Measurements from ENCODE around the gene KRTAP10-4. TPM values are rescaled to one million over a fixed set of nuclear protein-coding genes. Genes with fewer than 3 reads are reported as not detected.
"Not testable (repeated sequence)": the region's sequence is repeated elsewhere in the genome, so short reads cannot be mapped to it uniquely, and the experiment has no call there.

Gene KRTAP10-4
- total RNA-seq, 2 experiments from 2014 or later = not detected

- no TSS peak for BruUV-seq (replicated peaks)
- Histone ChIP-seq H3K79me2 (ENCODE audit: insufficient read depth, low read depth, low read length) (no peaks in the 10 kb centered on the region), H2AFZ (ENCODE audit: low read length) (no peak overlapping the region), H3K4me1 (ENCODE audit: insufficient read depth, low read length, poor library complexity, severe bottlenecking) (peaks cover 7% of the 10 kb centered on the region), H3K4me3 (ENCODE audit: low read depth, low read length, poor library complexity, severe bottlenecking) (no peak overlapping the region), H4K20me1 (ENCODE audit: insufficient read depth, low read length) (no peaks in the 10 kb centered on the region), H3K9me3 (ENCODE audit: low read length) (peaks cover 12% of the 10 kb centered on the region), H3K27ac (ENCODE audit: low read depth, low read length, poor library complexity, severe bottlenecking) (no peak overlapping the region), H3K4me2 (ENCODE audit: low read length) (no peak overlapping the region), H3K36me3 (ENCODE audit: insufficient read depth, low read length) (no peaks in the 10 kb centered on the region), H3K9me2 (ENCODE audit: insufficient read depth, low read length) (no peaks in the 10 kb centered on the region)
- intact Hi-C loops (cut with micrococcal nuclease; ENCODE audit: unreplicated experiment) = no loop called here
- ChIA-PET CTCF (ENCODE audit: unreplicated experiment) (no interaction called here), POLR2A (no interaction called here)
- TF ChIP-seq CTCF (conservative IDR thresholded peaks at IDR 0.05; ENCODE audit: low read length) = no peak
- no peak for TF ChIP-seq EZH2phosphoT487 (IDR thresholded peaks at IDR 0.05; ENCODE audit: borderline replicate concordance, low read depth, low read length)
- DNase-seq (ENCODE audit: low spot score) = no peak
These were observed 25.1 kb upstream of the KRTAP10-4 start for GRCh38 chr21:44548381-44548780.

GRCh38 chr21:44548922-44549321 is 24.6 kb upstream of the KRTAP10-4 start:
- intact Hi-C loops (cut with micrococcal nuclease; ENCODE audit: unreplicated experiment) = no loop called here
- peaks cover 7% of the 10 kb centered on the region for H3K4me1 ChIP-seq (ENCODE audit: insufficient read depth, low read length, poor library complexity, severe bottlenecking)
- H3K27ac ChIP-seq (ENCODE audit: low read depth, low read length, poor library complexity, severe bottlenecking) = no peak overlapping the region
- no peaks in the 10 kb centered on the region for H4K20me1 ChIP-seq (ENCODE audit: insufficient read depth, low read length)
- CTCF ChIA-PET (ENCODE audit: unreplicated experiment) = no interaction called here
- BruUV-seq (replicated peaks) = no TSS peak
- no peak overlapping the region for H3K4me3 ChIP-seq (ENCODE audit: low read depth, low read length, poor library complexity, severe bottlenecking)
- TF ChIP-seq EZH2phosphoT487 (IDR thresholded peaks at IDR 0.05; ENCODE audit: borderline replicate concordance, low read depth, low read length) (no peak), CTCF (conservative IDR thresholded peaks at IDR 0.05; ENCODE audit: low read length) (no peak)
- peaks cover 11% of the 10 kb centered on the region for H3K9me3 ChIP-seq (ENCODE audit: low read length)
- H3K79me2 ChIP-seq (ENCODE audit: insufficient read depth, low read depth, low read length) = no peaks in the 10 kb centered on the region
- no peaks in the 10 kb centered on the region for H3K36me3 ChIP-seq (ENCODE audit: insufficient read depth, low read length)
- H2AFZ ChIP-seq (ENCODE audit: low read length) = no peak overlapping the region
- no peaks in the 10 kb centered on the region for H3K9me2 ChIP-seq (ENCODE audit: insufficient read depth, low read length)
- no peak for DNase-seq (ENCODE audit: low spot score)
- POLR2A ChIA-PET = no interaction called here
- no peak overlapping the region for H3K4me2 ChIP-seq (ENCODE audit: low read length)

- ChIA-PET POLR2A (no interaction called here), CTCF (ENCODE audit: unreplicated experiment) (no interaction called here)
- no TSS peak for BruUV-seq (replicated peaks)
- peaks cover 11% of the 10 kb centered on the region for H3K9me3 ChIP-seq (ENCODE audit: low read length)
- intact Hi-C loops (cut with micrococcal nuclease; ENCODE audit: unreplicated experiment) = no loop called here
- no peaks in the 10 kb centered on the region for H3K79me2 ChIP-seq (ENCODE audit: insufficient read depth, low read depth, low read length)
- H3K4me1 ChIP-seq (ENCODE audit: insufficient read depth, low read length, poor library complexity, severe bottlenecking) = peaks cover 7% of the 10 kb centered on the region
- H2AFZ ChIP-seq (ENCODE audit: low read length) = no peak overlapping the region
- H3K9me2 ChIP-seq (ENCODE audit: insufficient read depth, low read length) = no peaks in the 10 kb centered on the region
- no peak overlapping the region for H3K27ac ChIP-seq (ENCODE audit: low read depth, low read length, poor library complexity, severe bottlenecking)
- TF ChIP-seq CTCF (conservative IDR thresholded peaks at IDR 0.05; ENCODE audit: low read length) (no peak), EZH2phosphoT487 (IDR thresholded peaks at IDR 0.05; ENCODE audit: borderline replicate concordance, low read depth, low read length) (no peak)
- no peak overlapping the region for H3K4me2 ChIP-seq (ENCODE audit: low read length)
- no peaks in the 10 kb centered on the region for H3K36me3 ChIP-seq (ENCODE audit: insufficient read depth, low read length)
- no peak for DNase-seq (ENCODE audit: low spot score)
- H3K4me3 ChIP-seq (ENCODE audit: low read depth, low read length, poor library complexity, severe bottlenecking) = no peak overlapping the region
- H4K20me1 ChIP-seq (ENCODE audit: insufficient read depth, low read length) = no peaks in the 10 kb centered on the region
These were observed 23.9 kb upstream of the KRTAP10-4 start for GRCh38 chr21:44549525-44550211.

GRCh38 chr21:44550285-44550684 is 23.2 kb upstream of the KRTAP10-4 start:
- H3K4me2 ChIP-seq (ENCODE audit: low read length); H4K20me1 ChIP-seq (ENCODE audit: insufficient read depth, low read length); BruUV-seq (replicated peaks); H3K27ac ChIP-seq (ENCODE audit: low read depth, low read length, poor library complexity, severe bottlenecking); H3K4me1 ChIP-seq (ENCODE audit: insufficient read depth, low read length, poor library complexity, severe bottlenecking); H2AFZ ChIP-seq (ENCODE audit: low read length); DNase-seq (ENCODE audit: low spot score); H3K36me3 ChIP-seq (ENCODE audit: insufficient read depth, low read length); H3K4me3 ChIP-seq (ENCODE audit: low read depth, low read length, poor library complexity, severe bottlenecking); H3K79me2 ChIP-seq (ENCODE audit: insufficient read depth, low read depth, low read length); CTCF ChIA-PET (ENCODE audit: unreplicated experiment); POLR2A ChIA-PET; intact Hi-C loops (cut with micrococcal nuclease; ENCODE audit: unreplicated experiment); H3K9me2 ChIP-seq (ENCODE audit: insufficient read depth, low read length): not testable (repeated sequence)
- H3K9me3 ChIP-seq (ENCODE audit: low read length) = peaks cover 11% of the 10 kb centered on the region

Data from OCI-LY7 (cell line).